Stimulated activated CD8-positive, alpha-beta memory T cell treated with anti-CD3 and anti-CD28 coated beads, Interleukin-15, amount 100 ng/mL, for 24 hours (primary cell): Measurements from ENCODE around the gene VASH1.
"Not testable (repeated sequence)": the region's sequence is repeated elsewhere in the genome, so short reads cannot be mapped to it uniquely, and the experiment has no call there.

Experiments used
- DNase-seq: peaks from one replicate; pipeline ENCODE4 v3.0.0-alpha.2; 2020; ENCODE audit warnings: low read depth

The VASH1 gene

GRCh38 chr14:76761136-76761959 is at the start of gene VASH1:
TSS of gene VASH1 (plus strand) at chr14:76761468. CDS start at chr14:76762822, 1,354 bp downstream.
- peak; percentile 43 for DNase-seq

- DNase-seq, result no peak
Measured at GRCh38 chr14:76713121-76713520, 48.1 kb upstream of the VASH1 start.

- DNase-seq, result no peak
Measured at GRCh38 chr14:76714470-76714869, 46.8 kb upstream of the VASH1 start.

- no peak for DNase-seq
Measured at GRCh38 chr14:76715101-76715500, 46.2 kb upstream of the VASH1 start.

- DNase-seq, result no peak
Measured at GRCh38 chr14:76715511-76716081, 45.7 kb upstream of the VASH1 start.

- no peak for DNase-seq
Measured at GRCh38 chr14:76716285-76716684, 45.0 kb upstream of the VASH1 start.

GRCh38 chr14:76717508-76718290 is 43.6 kb upstream of the VASH1 start:
- no peak for DNase-seq

GRCh38 chr14:76718306-76719040 is 42.8 kb upstream of the VASH1 start:
- no peak for DNase-seq

- no peak for DNase-seq
Measured at GRCh38 chr14:76719666-76720065, 41.6 kb upstream of the VASH1 start.

GRCh38 chr14:76720382-76720813 is 40.9 kb upstream of the VASH1 start:
- DNase-seq, result no peak

GRCh38 chr14:76721506-76721905 is 39.8 kb upstream of the VASH1 start:
- not testable (repeated sequence) for DNase-seq

- DNase-seq, result no peak
Measured at GRCh38 chr14:76724651-76725550, 36.4 kb upstream of the VASH1 start.

- no peak for DNase-seq
Measured at GRCh38 chr14:76726551-76726970, 34.7 kb upstream of the VASH1 start.

- DNase-seq, result no peak
Measured at GRCh38 chr14:76727384-76727783, 33.9 kb upstream of the VASH1 start.

GRCh38 chr14:76727901-76728300 is 33.4 kb upstream of the VASH1 start:
- no peak for DNase-seq

- DNase-seq, result no peak
Measured at GRCh38 chr14:76729258-76729657, 32.0 kb upstream of the VASH1 start.

- DNase-seq, result no peak
Measured at GRCh38 chr14:76729953-76730505, 31.2 kb upstream of the VASH1 start.

GRCh38 chr14:76734501-76734900 is 26.8 kb upstream of the VASH1 start:
- DNase-seq, result not testable (repeated sequence)

GRCh38 chr14:76736514-76736913 is 24.8 kb upstream of the VASH1 start:
- no peak for DNase-seq

- DNase-seq, result no peak
Measured at GRCh38 chr14:76741074-76741473, 20.2 kb upstream of the VASH1 start.

- no peak for DNase-seq
Measured at GRCh38 chr14:76742185-76742584, 19.1 kb upstream of the VASH1 start.
